CD4-positive, alpha-beta T cell treated with Interferon gamma for 1 hour (primary cell): ENCODE data around the gene MDP1.
A peak's percentile ranks its signal among the peaks of the same experiment; 100 is the strongest.

ENCODE experiments used
- DNase-seq: peaks from one replicate; pipeline ENCODE4 v3.0.0-alpha.2; 2020

The MDP1 gene

GRCh38 chr14:24196071-24197055, 19.5 kb downstream of the MDP1 start:
- no peak for DNase-seq

- DNase-seq, result peak; percentile 93
Observed at GRCh38 chr14:24195186-24196070, 20.4 kb downstream of the MDP1 start, which contains the start of gene TM9SF1. TM9SF1 (minus strand) TSS chr14:24195441; CDS start chr14:24195019, 422 bp downstream.

- no peak for DNase-seq
Observed at GRCh38 chr14:24194873-24195185, 21.0 kb downstream of the MDP1 start.

- no peak for DNase-seq
Observed at GRCh38 chr14:24194186-24194872, 21.5 kb downstream of the MDP1 start.

GRCh38 chr14:24192933-24193332, 22.9 kb downstream of the MDP1 start:
- no peak for DNase-seq

- DNase-seq, result no peak
Observed at GRCh38 chr14:24190416-24190815, 25.4 kb downstream of the MDP1 start.

GRCh38 chr14:24189460-24189859, 26.4 kb downstream of the MDP1 start:
- no peak for DNase-seq

- DNase-seq, result no peak
Observed at GRCh38 chr14:24189059-24189375, 26.8 kb downstream of the MDP1 start.

- peak; percentile 96 for DNase-seq
Observed at GRCh38 chr14:24188251-24189058, 27.4 kb downstream of the MDP1 start, which contains the start of gene IPO4. IPO4 (minus strand) TSS chr14:24188816; CDS start chr14:24188787, 29 bp downstream.

GRCh38 chr14:24187539-24187915, 28.3 kb downstream of the MDP1 start:
- no peak for DNase-seq

- no peak for DNase-seq
Observed at GRCh38 chr14:24186831-24187538, 28.9 kb downstream of the MDP1 start.

- DNase-seq, result no peak
Observed at GRCh38 chr14:24185741-24186140, 30.1 kb downstream of the MDP1 start.

GRCh38 chr14:24185026-24185425, 30.8 kb downstream of the MDP1 start:
- DNase-seq, result no peak

GRCh38 chr14:24184104-24184970, 31.5 kb downstream of the MDP1 start:
- DNase-seq, result no peak

GRCh38 chr14:24183014-24183481, 32.8 kb downstream of the MDP1 start:
- DNase-seq, result no peak

- DNase-seq, result no peak
Observed at GRCh38 chr14:24182110-24182882, 33.6 kb downstream of the MDP1 start.

GRCh38 chr14:24181371-24182077, 34.3 kb downstream of the MDP1 start:
- no peak for DNase-seq

GRCh38 chr14:24179961-24180796, 35.7 kb downstream of the MDP1 start:
- no peak for DNase-seq
